Neural cell (in vitro differentiated cells): ENCODE results near the gene ZCWPW1. TPM values are rescaled to one million over a fixed set of nuclear protein-coding genes. Genes with fewer than 3 reads are reported as not detected.

ENCODE experiments used
- H2AFZ ChIP-seq: fragments of 200-600, 300-800 bp; sonication (generic), shearing (Covaris generic); 2 replicates; pipeline ENCODE4 v1.6.0; 2014; ENCODE audit warnings: low read depth, mild to moderate bottlenecking, antibody characterized with exemption, low read length, moderate library complexity
- H3F3A ChIP-seq: fragments of 200-600 bp; shearing (Covaris generic); 2 replicates; pipeline ENCODE4 v1.6.1; 2016; ENCODE audit warnings: mild to moderate bottlenecking, moderate library complexity, mixed read lengths, antibody characterized with exemption, low read length; ENCODE audit not compliant: insufficient read depth, poor library complexity, severe bottlenecking
- H3K27ac ChIP-seq: fragments of 200-600, 300-800 bp; sonication (generic), shearing (Covaris generic); 2 replicates; pipeline ENCODE4 v1.5.1; 2014; ENCODE audit warnings: mild to moderate bottlenecking, low read length, moderate library complexity
- H3K27me3 ChIP-seq: fragments of 300-800, 200-600 bp; sonication (generic), shearing (Covaris generic); 2 replicates; pipeline ENCODE4 v1.6.0; 2014; ENCODE audit warnings: mild to moderate bottlenecking, low read depth, low read length, moderate library complexity; ENCODE audit not compliant: insufficient read depth
- H3K36me3 ChIP-seq: fragments of 300-800, 200-600 bp; sonication (generic), shearing (Covaris generic); 2 replicates; pipeline ENCODE4 v1.5.1; 2014; ENCODE audit warnings: mild to moderate bottlenecking, antibody characterized with exemption, low read length, moderate library complexity; ENCODE audit not compliant: insufficient read depth
- H3K4me2 ChIP-seq: fragments of 300-800, 200-600 bp; sonication (generic), shearing (Covaris generic); 2 replicates; pipeline ENCODE4 v1.6.0; 2014; ENCODE audit warnings: mild to moderate bottlenecking, low read length
- H3K4me3 ChIP-seq: fragments of 300-800, 200-600 bp; sonication (generic), shearing (Covaris generic); 2 replicates; pipeline ENCODE4 v1.5.1; 2014; ENCODE audit warnings: mild to moderate bottlenecking, low read length, moderate library complexity
- H3K79me2 ChIP-seq: fragments of 200-600 bp; shearing (Covaris generic); replicated peaks from 2 replicates; pipeline ENCODE4 v1.6.0; 2014; ENCODE audit warnings: mild to moderate bottlenecking, low read length, moderate library complexity; ENCODE audit not compliant: insufficient read depth
- H3K9ac ChIP-seq: fragments of 300-800, 200-600 bp; sonication (generic), shearing (Covaris generic); 2 replicates; pipeline ENCODE4 v1.6.1; 2016; ENCODE audit warnings: mild to moderate bottlenecking, low read length, mixed read lengths
- H3K9me2 ChIP-seq: fragments of 200-600 bp; shearing (Covaris generic); 2 replicates; pipeline ENCODE4 v1.6.1; 2016; ENCODE audit warnings: mild to moderate bottlenecking, low read length, mixed read lengths; ENCODE audit not compliant: insufficient read depth
- H3K9me3 ChIP-seq: fragments of 200-600, 300-800 bp; sonication (generic), shearing (Covaris generic); 2 replicates; pipeline ENCODE4 v1.6.1; 2016; ENCODE audit warnings: mild to moderate bottlenecking, mixed run types, low read length, moderate library complexity, mixed read lengths
- H4K20me1 ChIP-seq: fragments of 200-600 bp; shearing (Covaris generic); 2 replicates; pipeline ENCODE4 v1.6.1; 2016; ENCODE audit warnings: mild to moderate bottlenecking, mixed run types; ENCODE audit not compliant: insufficient read depth
- CTCF ChIP-seq: fragments of 450-650 bp; IDR thresholded peaks from 2 replicates; pipeline ENCODE4 v1.5.1; 2014; ENCODE audit warnings: antibody characterized with exemption, mild to moderate bottlenecking, moderate library complexity; ENCODE audit not compliant: poor library complexity, severe bottlenecking
- EP300 ChIP-seq: fragments of 450-650 bp; conservative IDR thresholded peaks from 2 replicates; pipeline ENCODE4 v1.6.1; 2014; ENCODE audit warnings: antibody characterized with exemption, mild to moderate bottlenecking, moderate library complexity; ENCODE audit not compliant: poor library complexity, severe bottlenecking
- EZH2 ChIP-seq: fragments of 200-600, 300-800 bp; shearing (Covaris generic), sonication (generic); IDR thresholded peaks from 2 replicates; pipeline ENCODE4 v1.6.1; 2014; ENCODE audit warnings: antibody characterized with exemption, low read length, borderline replicate concordance, mild to moderate bottlenecking; ENCODE audit not compliant: insufficient read depth, poor library complexity, severe bottlenecking
- MXI1 ChIP-seq: fragments of 450-650 bp; conservative IDR thresholded peaks from 2 replicates; pipeline ENCODE4 v1.6.1; 2014; ENCODE audit warnings: antibody characterized with exemption, mild to moderate bottlenecking; ENCODE audit not compliant: poor library complexity, severe bottlenecking
- POLR2AphosphoS5 ChIP-seq: IDR thresholded peaks from 2 replicates; pipeline ENCODE4 v1.6.1; 2012
- RAD21 ChIP-seq: fragments of 450-650 bp; conservative IDR thresholded peaks from 2 replicates; pipeline ENCODE4 v1.6.1; 2014; ENCODE audit warnings: antibody characterized with exemption, mild to moderate bottlenecking, moderate library complexity
- REST ChIP-seq: IDR thresholded peaks from 2 replicates; pipeline ENCODE4 v1.6.1; 2012; ENCODE audit warnings: borderline replicate concordance
- SMC3 ChIP-seq: fragments of 450-650 bp; conservative IDR thresholded peaks from 2 replicates; pipeline ENCODE4 v1.6.1; 2014; ENCODE audit warnings: antibody characterized with exemption, mild to moderate bottlenecking, moderate library complexity; ENCODE audit not compliant: poor library complexity
- TAF1 ChIP-seq: IDR thresholded peaks from 2 replicates; pipeline ENCODE4 v1.6.1; 2012; ENCODE audit warnings: low read depth
- polyA minus RNA-seq: library from RNA; depleted of rRNA, polyadenylated mRNA; stranded (reverse); fragments of >200 nt; gene quantifications from 2 replicates; pipeline ENCODE4 v1.2.3, GENCODE V29; 2014
- polyA plus RNA-seq: library from polyadenylated mRNA; depleted of rRNA; stranded (reverse); fragments of >200 nt; gene quantifications from 2 replicates; pipeline ENCODE4 v1.2.3, GENCODE V29; 2014

ZCWPW1 gene
- polyA plus RNA-seq (3.1 and 6.8 TPM in 2 replicates), polyA minus RNA-seq (1.3 and 2.2 TPM in 2 replicates)

- peak within 1 kb of the TSS; percentile 63 for H3K4me2 ChIP-seq
- H3K4me3 ChIP-seq, result peak within 1 kb of the TSS; percentile 81
- peak within 1 kb of the TSS; percentile 96 for H3K9ac ChIP-seq
- H3K9me2 ChIP-seq, result no peaks in the 10 kb centered on the region
- no peaks in the 10 kb centered on the region for H3K9me3 ChIP-seq
- peaks cover 19% of the 10 kb centered on the region for H3K79me2 ChIP-seq
- H3K36me3 ChIP-seq, result no peaks in the 10 kb centered on the region
- H2AFZ ChIP-seq, result peak within 1 kb of the TSS; percentile 93
- TF ChIP-seq EP300 (peak; percentile 67), MXI1 (peak; percentile 76), TAF1 (peak; percentile 78), EZH2 (no peak), POLR2AphosphoS5 (peak; percentile 93), CTCF (peak; percentile 41), RAD21 (no peak), REST (peak; percentile 71), SMC3 (peak; percentile 33)
- H3K27me3 ChIP-seq, result no peaks in the 10 kb centered on the region
- no peaks in the 10 kb centered on the region for H3F3A ChIP-seq
- no peaks in the 10 kb centered on the region for H4K20me1 ChIP-seq
- peak within 1 kb of the TSS; percentile 99 for H3K27ac ChIP-seq
These were observed at the start of gene ZCWPW1 for GRCh38 chr7:100428199-100428966. Gene ZCWPW1 (minus strand): TSS chr7:100428703. CDS start chr7:100420649, 8,054 bp downstream.

- H3K4me2 ChIP-seq, result no peak overlapping the region
- H3K9me2 ChIP-seq, result no peaks in the 10 kb centered on the region
- no peaks in the 10 kb centered on the region for H3K79me2 ChIP-seq
- H3K4me3 ChIP-seq, result peak overlapping the region; percentile 96
- H2AFZ ChIP-seq, result no peak overlapping the region
- no peaks in the 10 kb centered on the region for H3F3A ChIP-seq
- H3K36me3 ChIP-seq, result no peaks in the 10 kb centered on the region
- H4K20me1 ChIP-seq, result no peaks in the 10 kb centered on the region
- H3K27ac ChIP-seq, result no peak overlapping the region
- TF ChIP-seq POLR2AphosphoS5 (no peak), SMC3 (no peak), TAF1 (no peak), EP300 (no peak), RAD21 (no peak), EZH2 (no peak), MXI1 (no peak), REST (no peak), CTCF (no peak)
- no peaks in the 10 kb centered on the region for H3K9me3 ChIP-seq
- H3K9ac ChIP-seq, result peak overlapping the region; percentile 71
- H3K27me3 ChIP-seq, result no peaks in the 10 kb centered on the region
These were observed 49.4 kb upstream of the ZCWPW1 start for GRCh38 chr7:100477871-100478267.
